Measurements from ENCODE around the gene ZNF329.

GRCh38 chr19:58085348-58085875 lies 65.2 kb downstream of the ZNF329 start:
- TF ChIP-seq, protein P1, sequence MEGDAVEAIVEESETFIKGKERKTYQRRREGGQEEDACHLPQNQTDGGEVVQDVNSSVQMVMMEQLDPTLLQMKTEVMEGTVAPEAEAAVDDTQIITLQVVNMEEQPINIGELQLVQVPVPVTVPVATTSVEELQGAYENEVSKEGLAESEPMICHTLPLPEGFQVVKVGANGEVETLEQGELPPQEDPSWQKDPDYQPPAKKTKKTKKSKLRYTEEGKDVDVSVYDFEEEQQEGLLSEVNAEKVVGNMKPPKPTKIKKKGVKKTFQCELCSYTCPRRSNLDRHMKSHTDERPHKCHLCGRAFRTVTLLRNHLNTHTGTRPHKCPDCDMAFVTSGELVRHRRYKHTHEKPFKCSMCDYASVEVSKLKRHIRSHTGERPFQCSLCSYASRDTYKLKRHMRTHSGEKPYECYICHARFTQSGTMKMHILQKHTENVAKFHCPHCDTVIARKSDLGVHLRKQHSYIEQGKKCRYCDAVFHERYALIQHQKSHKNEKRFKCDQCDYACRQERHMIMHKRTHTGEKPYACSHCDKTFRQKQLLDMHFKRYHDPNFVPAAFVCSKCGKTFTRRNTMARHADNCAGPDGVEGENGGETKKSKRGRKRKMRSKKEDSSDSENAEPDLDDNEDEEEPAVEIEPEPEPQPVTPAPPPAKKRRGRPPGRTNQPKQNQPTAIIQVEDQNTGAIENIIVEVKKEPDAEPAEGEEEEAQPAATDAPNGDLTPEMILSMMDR (IDR thresholded peaks at IDR 0.05), result no peak
- TF ChIP-seq POLR2A (IDR thresholded peaks at IDR 0.05), result no peak

All from right lobe of liver (tissue), 4 donors.